Mesenchymal stem cell (in vitro differentiated cells and primary cell): Measurements from ENCODE around the gene NIPBL.
"Not testable (repeated sequence)": the region's sequence is repeated elsewhere in the genome, so short reads cannot be mapped to it uniquely, and the experiment has no call there.

Experiments
- DNase-seq: peaks from one replicate; pipeline ENCODE4 v3.0.0-alpha.2; 2013
- H2AFZ ChIP-seq: one replicate; pipeline ENCODE4 v1.6.1; 2013; ENCODE audit warnings: low read depth, mild to moderate bottlenecking, control low read depth, inconsistent platforms, low read length, moderate library complexity
- H2AK5ac ChIP-seq: 2 replicates; pipeline ENCODE4 v1.6.1; 2013; ENCODE audit warnings: low read length, moderate library complexity, mild to moderate bottlenecking, inconsistent platforms; ENCODE audit not compliant: severe bottlenecking
- H2BK120ac ChIP-seq: one replicate; pipeline ENCODE4 v1.6.1; 2013; ENCODE audit warnings: low read depth, mild to moderate bottlenecking, inconsistent platforms, low read length, moderate library complexity
- H2BK12ac ChIP-seq, 2 experiments: one replicate each; pipeline ENCODE4 v1.6.1; 2013; ENCODE audit warnings: inconsistent platforms in 2 of 2, low read length in 2 of 2, mild to moderate bottlenecking in 2 of 2, moderate library complexity in 2 of 2, control low read depth in 1 of 2
- H2BK15ac ChIP-seq: one replicate; pipeline ENCODE4 v1.6.1; 2013; ENCODE audit warnings: mild to moderate bottlenecking, low read depth, inconsistent platforms; ENCODE audit not compliant: poor library complexity, severe bottlenecking
- H2BK5ac ChIP-seq: 2 replicates; pipeline ENCODE4 v1.6.1; 2013; ENCODE audit warnings: low read depth, mild to moderate bottlenecking, low read length, control low read depth, inconsistent platforms; ENCODE audit not compliant: poor library complexity, severe bottlenecking
- H3K14ac ChIP-seq, 2 experiments: one replicate each; pipeline ENCODE4 v1.6.1; 2013; ENCODE audit warnings: inconsistent platforms in 2 of 2, low read length in 2 of 2, control low read depth in 1 of 2, mild to moderate bottlenecking in 1 of 2, moderate library complexity in 1 of 2
- H3K18ac ChIP-seq, 2 experiments: one replicate each; pipeline ENCODE4 v1.6.1; 2013; ENCODE audit warnings: inconsistent platforms in 2 of 2, low read length in 2 of 2, control low read depth in 1 of 2, low read depth in 1 of 2, mild to moderate bottlenecking in 1 of 2
- H3K23ac ChIP-seq, 2 experiments: one replicate each; pipeline ENCODE4 v1.6.1; 2013; ENCODE audit warnings: inconsistent platforms in 2 of 2, low read length in 2 of 2, mild to moderate bottlenecking in 2 of 2, moderate library complexity in 2 of 2, control low read depth in 1 of 2
- H3K27ac ChIP-seq: 2 replicates; pipeline ENCODE4 v1.5.1; 2013; ENCODE audit warnings: mild to moderate bottlenecking, moderate library complexity, low read length, control low read depth, inconsistent platforms; ENCODE audit not compliant: poor library complexity, severe bottlenecking
- H3K27me3 ChIP-seq, 2 experiments: 2 replicates each; pipeline versions ENCODE4 v1.6.1 to v1.7.0; 2013; ENCODE audit warnings: low read length in 2 of 2, mild to moderate bottlenecking in 2 of 2, moderate library complexity in 2 of 2, control low read depth in 1 of 2, inconsistent platforms in 1 of 2; ENCODE audit not compliant: control insufficient read depth in 1 of 2, insufficient read depth in 1 of 2
- H3K36me3 ChIP-seq, 2 experiments: 2 replicates each; pipeline versions ENCODE4 v1.6.1 to v1.7.0; 2013; ENCODE audit warnings: low read length in 2 of 2, control low read depth in 1 of 2, inconsistent platforms in 1 of 2, low read depth in 1 of 2, mild to moderate bottlenecking in 1 of 2; ENCODE audit not compliant: insufficient read depth in 2 of 2, control insufficient read depth in 1 of 2
- H3K4ac ChIP-seq, 2 experiments: one replicate each; pipeline ENCODE4 v1.6.1; 2013; ENCODE audit warnings: inconsistent platforms in 2 of 2, low read length in 2 of 2, mild to moderate bottlenecking in 2 of 2, moderate library complexity in 2 of 2, control low read depth in 1 of 2, low read depth in 1 of 2
- H3K4me1 ChIP-seq: 2 replicates; pipeline ENCODE4 v1.6.1; 2013; ENCODE audit warnings: low read depth, low read length, control low read depth; ENCODE audit not compliant: control insufficient read depth, insufficient read depth
- H3K4me2 ChIP-seq: 2 replicates; pipeline ENCODE4 v1.6.1; 2013; ENCODE audit warnings: low read length, mild to moderate bottlenecking, inconsistent platforms; ENCODE audit not compliant: poor library complexity, severe bottlenecking
- H3K4me3 ChIP-seq, 2 experiments: 2 replicates each; pipeline versions ENCODE4 v1.5.1 to v1.7.0; 2013; ENCODE audit warnings: low read length in 2 of 2, mild to moderate bottlenecking in 2 of 2, control low read depth in 1 of 2, low read depth in 1 of 2; ENCODE audit not compliant: insufficient read depth in 1 of 2
- H3K79me1 ChIP-seq: replicated peaks from 2 replicates; pipeline ENCODE4 v1.6.1; 2013; ENCODE audit warnings: mild to moderate bottlenecking, control low read depth, low read length, inconsistent platforms; ENCODE audit not compliant: poor library complexity, severe bottlenecking
- H3K9ac ChIP-seq: 2 replicates; pipeline ENCODE4 v1.7.0; 2013; ENCODE audit warnings: mild to moderate bottlenecking, low read length, moderate library complexity
- H3K9me3 ChIP-seq: 2 replicates; pipeline ENCODE4 v1.7.0; 2013; ENCODE audit warnings: mild to moderate bottlenecking, low read length; ENCODE audit not compliant: control insufficient read depth
- H4K8ac ChIP-seq: one replicate; pipeline ENCODE4 v1.6.1; 2013; ENCODE audit warnings: inconsistent platforms, mild to moderate bottlenecking, low read length, moderate library complexity
- H4K91ac ChIP-seq: one replicate; pipeline ENCODE4 v1.6.1; 2013; ENCODE audit warnings: mild to moderate bottlenecking, low read length, inconsistent platforms
- WGBS: methylation state at CpG from one replicate; pipeline ENCODE4 v1.1.7; 2013; ENCODE audit warnings: mixed read lengths; 5-methylcytosine and 5-hydroxymethylcytosine counted together

The NIPBL gene

DNA sequence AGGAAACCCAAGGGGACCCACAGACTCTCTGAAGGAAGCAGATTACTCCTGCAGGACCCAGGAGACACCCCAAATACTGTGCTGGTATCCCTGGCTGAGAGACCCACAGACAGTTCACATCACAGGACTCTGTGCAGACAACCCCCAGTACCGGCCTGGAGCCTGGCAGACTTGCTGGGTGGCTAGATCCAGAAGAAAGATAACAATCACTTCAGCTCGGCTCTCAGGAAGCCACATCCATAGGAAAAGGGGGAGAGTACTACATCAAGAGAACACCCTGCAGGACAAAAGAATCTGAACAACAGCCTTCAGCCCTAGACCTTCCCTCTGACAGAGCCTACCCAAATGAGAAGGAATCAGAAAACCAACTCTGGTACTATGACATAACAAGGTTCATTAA is 206.4 kb downstream of the NIPBL start:
- not testable (repeated sequence) for H3K14ac ChIP-seq, H3K23ac ChIP-seq, H3K4me1 ChIP-seq, H4K8ac ChIP-seq, H3K9me3 ChIP-seq, H3K9ac ChIP-seq, H4K91ac ChIP-seq, H3K4me2 ChIP-seq, H3K18ac ChIP-seq, H2BK5ac ChIP-seq, H2AK5ac ChIP-seq, H3K27ac ChIP-seq, DNase-seq, H3K4ac ChIP-seq, H3K79me1 ChIP-seq, H3K27me3 ChIP-seq, H2AFZ ChIP-seq, H3K4me3 ChIP-seq, H2BK12ac ChIP-seq, H2BK120ac ChIP-seq, H2BK15ac ChIP-seq
- peaks cover 6 to 47% of the 10 kb centered on the region in 2 experiments for H3K36me3 ChIP-seq
- 50% methylated on average over 2 of the region's 2 CpGs for WGBS

DNA sequence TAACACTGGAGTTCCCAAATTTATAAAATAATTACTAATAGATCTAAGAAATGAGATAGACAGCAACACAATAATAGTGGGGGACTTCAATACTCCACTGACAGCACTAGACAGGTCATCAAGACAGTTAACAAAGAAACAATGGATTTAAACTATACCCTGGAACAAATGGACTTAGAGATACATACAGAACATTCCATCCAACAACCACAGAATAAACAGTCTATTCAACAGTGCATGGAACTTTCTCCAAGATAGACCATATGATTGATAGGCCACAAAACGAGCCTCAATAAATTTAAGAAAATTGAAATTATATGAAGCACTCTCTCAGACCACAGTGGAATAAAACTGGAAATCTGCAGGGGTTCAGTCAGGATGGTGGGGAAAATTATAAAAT is 209.5 kb downstream of the NIPBL start:
- H2AK5ac ChIP-seq, H3K4me2 ChIP-seq, H3K27me3 ChIP-seq, H2BK5ac ChIP-seq, H3K4ac ChIP-seq, H2BK12ac ChIP-seq, H3K18ac ChIP-seq, H3K4me1 ChIP-seq, H4K8ac ChIP-seq, H3K23ac ChIP-seq, H3K14ac ChIP-seq, H3K9ac ChIP-seq, H3K27ac ChIP-seq, H2BK15ac ChIP-seq, H3K4me3 ChIP-seq, H3K79me1 ChIP-seq, H2AFZ ChIP-seq, H2BK120ac ChIP-seq, H4K91ac ChIP-seq, H3K9me3 ChIP-seq: not testable (repeated sequence)
- peaks cover 2 to 21% of the 10 kb centered on the region in 2 experiments for H3K36me3 ChIP-seq
- no CpG with 5 or more reads among the region's 1 CpG for WGBS
- DNase-seq = peak; percentile 9

DNA sequence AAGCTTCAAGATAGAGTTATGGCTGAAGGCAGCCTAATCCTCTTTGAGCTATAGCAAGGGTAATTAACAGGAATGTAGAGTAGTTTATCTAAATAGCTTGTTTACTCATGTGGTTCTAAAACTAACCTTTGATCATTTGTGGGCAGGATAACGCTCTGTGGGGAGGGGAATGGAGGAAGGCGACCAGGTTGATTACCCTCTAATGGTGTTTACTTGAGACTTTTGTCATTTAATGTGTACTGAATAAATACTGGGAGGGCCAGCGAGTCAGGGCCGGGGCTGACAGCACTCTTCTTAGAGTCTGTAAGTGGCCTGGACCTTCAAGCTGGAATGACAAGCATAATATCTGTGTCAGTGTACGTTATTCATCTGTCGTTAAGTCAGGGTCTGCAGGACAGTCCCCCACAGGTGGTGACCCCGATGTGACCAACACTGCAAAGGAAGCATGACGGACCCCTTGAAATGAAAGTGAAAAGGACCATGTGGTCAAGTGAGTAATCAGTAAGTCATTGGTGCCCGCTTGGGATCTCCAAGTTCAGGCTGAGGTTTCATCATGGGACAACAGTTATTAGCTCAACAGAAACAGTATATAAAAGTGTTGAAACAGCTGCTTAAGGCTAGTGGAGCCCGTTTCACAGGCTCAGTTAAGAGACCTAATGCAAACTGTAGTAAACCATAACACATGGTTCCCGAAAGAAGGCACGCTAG is 210.1 kb downstream of the NIPBL start:
- WGBS = 51% methylated on average over 12 of the region's 12 CpGs
- no peak overlapping the region for H2BK15ac ChIP-seq
- no peaks in the 10 kb centered on the region for H3K27me3 ChIP-seq
- peak; percentile 88 for DNase-seq
- no peaks in the 10 kb centered on the region for H3K9me3 ChIP-seq
- no peak overlapping the region for H3K4ac ChIP-seq
- no peak overlapping the region for H4K91ac ChIP-seq
- H3K4me3 ChIP-seq = no peak overlapping the region
- no peak overlapping the region for H3K18ac ChIP-seq
- peaks cover 2 to 17% of the 10 kb centered on the region in 2 experiments for H3K36me3 ChIP-seq
- no peak overlapping the region for H2BK120ac ChIP-seq
- no peak overlapping the region for H4K8ac ChIP-seq
- H3K79me1 ChIP-seq = peaks cover 10% of the 10 kb centered on the region
- H3K9ac ChIP-seq = no peak overlapping the region
- no peak overlapping the region for H3K23ac ChIP-seq
- H2BK5ac ChIP-seq = no peak overlapping the region
- no peak overlapping the region for H3K4me2 ChIP-seq
- no peak overlapping the region for H2AFZ ChIP-seq
- H2AK5ac ChIP-seq = no peak overlapping the region
- no peaks in the 10 kb centered on the region for H3K4me1 ChIP-seq
- H3K14ac ChIP-seq = no peak overlapping the region
- H3K27ac ChIP-seq = no peak overlapping the region
- H2BK12ac ChIP-seq = no peak overlapping the region

DNA sequence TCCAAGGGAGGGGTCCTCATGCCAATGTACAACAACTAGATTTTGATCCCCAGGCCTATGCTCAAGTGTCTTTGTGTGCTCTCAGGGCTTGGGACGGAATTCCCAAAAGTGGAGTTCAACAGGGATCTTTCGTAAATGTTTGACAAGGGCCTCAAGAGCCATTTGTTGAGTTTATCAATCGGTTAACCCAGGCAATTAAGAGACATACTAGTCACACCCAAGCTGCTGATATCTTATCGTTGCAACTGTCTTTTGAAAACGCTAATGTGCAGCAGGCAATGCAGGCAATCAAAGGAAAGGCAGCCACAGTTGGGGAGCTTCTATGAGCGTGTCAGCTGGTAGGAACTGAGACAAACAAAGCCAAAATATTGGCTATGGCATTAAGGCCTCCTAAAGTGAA is 211.4 kb downstream of the NIPBL start:
- H3K4me2 ChIP-seq = no peak overlapping the region
- H3K4me3 ChIP-seq = no peak overlapping the region
- DNase-seq = no peak
- H2BK15ac ChIP-seq = no peak overlapping the region
- H3K9me3 ChIP-seq = no peaks in the 10 kb centered on the region
- H3K27me3 ChIP-seq = no peaks in the 10 kb centered on the region
- H3K9ac ChIP-seq = no peak overlapping the region
- H3K4me1 ChIP-seq = no peaks in the 10 kb centered on the region
- H2AK5ac ChIP-seq = no peak overlapping the region
- no peak overlapping the region for H2AFZ ChIP-seq
- no peak overlapping the region for H2BK120ac ChIP-seq
- peaks cover 12% of the 10 kb centered on the region for H3K79me1 ChIP-seq
- H3K4ac ChIP-seq = no peak overlapping the region
- H3K27ac ChIP-seq = no peak overlapping the region
- no peak overlapping the region for H2BK5ac ChIP-seq
- WGBS = 71% methylated on average over 6 of the region's 6 CpGs
- H4K91ac ChIP-seq = no peak overlapping the region
- H2BK12ac ChIP-seq = no peak overlapping the region
- peaks cover 0 to 23% of the 10 kb centered on the region in 2 experiments for H3K36me3 ChIP-seq
- no peak overlapping the region for H3K18ac ChIP-seq
- H4K8ac ChIP-seq = no peak overlapping the region
- H3K14ac ChIP-seq = no peak overlapping the region
- no peak overlapping the region for H3K23ac ChIP-seq
